Measurements from ENCODE around the gene ZNF688. TPM values are rescaled to one million over a fixed set of nuclear protein-coding genes. Genes with fewer than 3 reads are reported as not detected.
A peak's percentile ranks its signal among the peaks of the same experiment; 100 is the strongest.

The ZNF688 gene
- total RNA-seq, 1 donor = 12.3 TPM

DNA sequence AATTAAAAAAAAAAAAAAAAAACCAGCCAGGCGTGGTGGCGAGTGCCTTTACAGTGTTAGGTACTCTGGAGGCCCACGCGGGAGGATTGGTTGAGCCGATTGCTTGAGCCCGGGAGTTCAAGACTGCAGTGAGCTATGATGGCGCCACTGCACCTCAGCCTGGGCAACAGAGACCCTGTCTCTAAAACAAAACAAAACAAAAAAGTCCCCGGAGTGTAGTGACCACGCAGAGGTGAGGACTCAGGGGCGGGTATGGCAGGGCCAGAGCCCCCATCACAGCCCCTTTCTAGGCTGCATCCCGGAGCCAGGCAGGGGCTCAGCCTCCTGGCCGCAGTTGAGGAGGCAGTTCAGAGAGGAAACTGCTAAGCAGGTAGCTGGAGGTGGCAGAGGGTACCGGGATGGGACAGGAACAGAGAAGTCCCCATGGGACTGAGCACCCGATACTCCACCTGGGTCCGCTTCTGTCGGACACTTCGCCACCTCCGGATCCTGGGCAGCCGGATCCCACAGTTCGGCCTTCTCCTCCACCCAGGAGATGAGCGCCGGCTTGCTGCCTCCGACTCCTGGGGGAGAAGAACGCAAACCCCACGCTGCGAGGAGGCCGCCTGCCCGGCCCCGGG is 37.7 kb downstream of the ZNF688 start:
- no peaks in the 10 kb centered on the region for H3K27me3 ChIP-seq (ENCODE audit: insufficient read depth, low read length)
- peak overlapping the region; percentile 85 for H3K4me2 ChIP-seq (ENCODE audit: insufficient read depth, low read length)
- peak overlapping the region; percentile 91 for H2AFZ ChIP-seq (ENCODE audit: low read length)
- peaks cover 17% of the 10 kb centered on the region for H3K36me3 ChIP-seq (ENCODE audit: insufficient read depth, low read length)
- peaks cover 21% of the 10 kb centered on the region for H3K79me2 ChIP-seq (ENCODE audit: insufficient read depth, low read length)
- TF ChIP-seq CTCF (IDR thresholded peaks at IDR 0.05; ENCODE audit: extremely low read depth, low read depth, low read length) = no peak
- peak overlapping the region; percentile 91 for H3K4me3 ChIP-seq (ENCODE audit: insufficient read depth, low read length)
- peak; percentile 70 for DNase-seq (ENCODE audit: insufficient read length, low spot score, missing footprints)
- peak overlapping the region; percentile 93 for H3K27ac ChIP-seq (ENCODE audit: low read depth, low read length)
- no peaks in the 10 kb centered on the region for H4K20me1 ChIP-seq (ENCODE audit: insufficient read depth, low read length)
- H3K9me3 ChIP-seq (ENCODE audit: low read depth, low read length) = no peaks in the 10 kb centered on the region
- H3K4me1 ChIP-seq (ENCODE audit: insufficient read depth, low read length) = peaks cover 9% of the 10 kb centered on the region

GRCh38 chr16:30533146-30533522 is 38.4 kb downstream of the ZNF688 start:
- no peak for TF ChIP-seq CTCF (IDR thresholded peaks at IDR 0.05; ENCODE audit: extremely low read depth, low read depth, low read length)
- no peaks in the 10 kb centered on the region for H3K9me3 ChIP-seq (ENCODE audit: low read depth, low read length)
- DNase-seq (ENCODE audit: insufficient read length, low spot score, missing footprints) = peak; percentile 67
- no peaks in the 10 kb centered on the region for H4K20me1 ChIP-seq (ENCODE audit: insufficient read depth, low read length)
- peak overlapping the region; percentile 85 for H3K4me2 ChIP-seq (ENCODE audit: insufficient read depth, low read length)
- H2AFZ ChIP-seq (ENCODE audit: low read length) = no peak overlapping the region
- H3K27ac ChIP-seq (ENCODE audit: low read depth, low read length) = no peak overlapping the region
- H3K27me3 ChIP-seq (ENCODE audit: insufficient read depth, low read length) = no peaks in the 10 kb centered on the region
- H3K4me1 ChIP-seq (ENCODE audit: insufficient read depth, low read length) = peaks cover 9% of the 10 kb centered on the region
- H3K79me2 ChIP-seq (ENCODE audit: insufficient read depth, low read length) = peaks cover 21% of the 10 kb centered on the region
- peaks cover 17% of the 10 kb centered on the region for H3K36me3 ChIP-seq (ENCODE audit: insufficient read depth, low read length)
- no peak overlapping the region for H3K4me3 ChIP-seq (ENCODE audit: insufficient read depth, low read length)

DNA sequence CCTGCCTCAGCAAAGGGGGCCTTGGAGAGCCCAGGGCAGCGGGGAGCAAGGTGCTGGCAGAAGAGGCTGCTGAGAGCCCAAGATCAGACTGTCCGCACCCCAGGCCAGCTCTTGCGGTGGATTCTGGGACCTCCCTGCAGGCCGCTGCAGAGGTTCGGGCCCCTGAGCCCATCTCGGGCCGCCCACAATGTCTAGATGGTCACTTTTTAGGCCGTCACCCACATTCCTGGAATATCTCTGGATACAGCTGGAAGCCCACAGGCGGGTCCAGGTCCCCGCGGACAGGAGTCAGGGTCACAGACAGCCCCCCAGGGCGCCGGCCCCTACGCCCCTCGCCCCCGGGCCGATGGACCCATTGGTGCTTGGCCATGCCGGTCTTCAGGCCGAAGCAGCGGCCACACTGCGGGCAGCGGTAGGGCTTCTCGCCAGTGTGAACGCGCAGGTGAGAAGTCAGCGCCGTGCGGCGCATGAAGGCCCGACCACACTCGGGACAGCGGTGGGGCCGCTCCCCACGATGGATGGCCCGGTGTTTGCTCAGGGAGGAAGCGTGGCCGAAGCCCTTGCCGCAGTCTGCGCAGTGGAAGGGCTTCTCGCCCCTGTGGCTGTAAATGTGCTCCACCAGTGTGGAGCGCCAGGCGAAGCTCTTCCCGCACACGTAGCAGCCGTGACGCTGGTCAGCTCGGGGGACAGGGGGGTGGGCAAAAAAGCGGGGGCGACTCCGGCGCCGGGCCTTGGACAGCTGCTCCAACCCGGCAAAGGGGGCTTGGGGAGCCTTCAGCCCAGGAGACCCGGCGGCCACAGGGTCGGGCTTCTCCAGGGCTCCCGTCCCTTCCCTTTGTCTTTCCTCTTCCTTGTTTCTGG is 39.0 kb downstream of the ZNF688 start:
- peaks cover 14% of the 10 kb centered on the region for H3K4me1 ChIP-seq (ENCODE audit: insufficient read depth, low read length)
- no peak overlapping the region for H2AFZ ChIP-seq (ENCODE audit: low read length)
- H3K4me2 ChIP-seq (ENCODE audit: insufficient read depth, low read length) = no peak overlapping the region
- no peak overlapping the region for H3K4me3 ChIP-seq (ENCODE audit: insufficient read depth, low read length)
- no peak for DNase-seq (ENCODE audit: insufficient read length, low spot score, missing footprints)
- no peak overlapping the region for H3K27ac ChIP-seq (ENCODE audit: low read depth, low read length)
- H3K36me3 ChIP-seq (ENCODE audit: insufficient read depth, low read length) = peaks cover 17% of the 10 kb centered on the region
- TF ChIP-seq CTCF (IDR thresholded peaks at IDR 0.05; ENCODE audit: extremely low read depth, low read depth, low read length) = no peak
- H3K27me3 ChIP-seq (ENCODE audit: insufficient read depth, low read length) = no peaks in the 10 kb centered on the region
- no peaks in the 10 kb centered on the region for H3K9me3 ChIP-seq (ENCODE audit: low read depth, low read length)
- peaks cover 21% of the 10 kb centered on the region for H3K79me2 ChIP-seq (ENCODE audit: insufficient read depth, low read length)
- H4K20me1 ChIP-seq (ENCODE audit: insufficient read depth, low read length) = no peaks in the 10 kb centered on the region
